IPS DF 6.9 (cell line): Measurements from ENCODE around the gene TMEM38A.
"Not testable (repeated sequence)": the region's sequence is repeated elsewhere in the genome, so short reads cannot be mapped to it uniquely, and the experiment has no call there.

Experiments used
- DNase-seq: peaks from one replicate; pipeline ENCODE4 v3.0.0-alpha.2; 2013; ENCODE audit warnings: low read depth, low spot score
- H3K27ac ChIP-seq: one replicate; pipeline ENCODE4 v1.5.1; 2013; ENCODE audit warnings: low read length, control low read depth
- H3K27me3 ChIP-seq: 2 replicates; pipeline ENCODE4 v1.6.1; 2013; ENCODE audit warnings: mild to moderate bottlenecking, low read length; ENCODE audit not compliant: control insufficient read depth, insufficient read depth
- H3K36me3 ChIP-seq: 2 replicates; pipeline ENCODE4 v1.6.1; 2013; ENCODE audit warnings: low read length; ENCODE audit not compliant: control insufficient read depth, insufficient read depth
- H3K4me1 ChIP-seq: 2 replicates; pipeline ENCODE4 v1.6.1; 2013; ENCODE audit warnings: low read length; ENCODE audit not compliant: control insufficient read depth, insufficient read depth
- H3K4me3 ChIP-seq: 2 replicates; pipeline ENCODE4 v1.5.1; 2013; ENCODE audit warnings: mild to moderate bottlenecking, low read length
- H3K9me3 ChIP-seq: 2 replicates; pipeline ENCODE4 v1.6.1; 2013; ENCODE audit warnings: low read length, inconsistent platforms; ENCODE audit not compliant: control insufficient read depth, insufficient read depth
- WGBS: extraction: QIAGEN DNeasy Blood & Tissue Kit; methylation state at CpG from one replicate; pipeline ENCODE4 v1.1.7; 2013; ENCODE audit warnings: mixed read lengths, missing lambda C conversion rate; ENCODE audit not compliant: insufficient read length, insufficient coverage; 5-methylcytosine and 5-hydroxymethylcytosine counted together

The TMEM38A gene

DNA sequence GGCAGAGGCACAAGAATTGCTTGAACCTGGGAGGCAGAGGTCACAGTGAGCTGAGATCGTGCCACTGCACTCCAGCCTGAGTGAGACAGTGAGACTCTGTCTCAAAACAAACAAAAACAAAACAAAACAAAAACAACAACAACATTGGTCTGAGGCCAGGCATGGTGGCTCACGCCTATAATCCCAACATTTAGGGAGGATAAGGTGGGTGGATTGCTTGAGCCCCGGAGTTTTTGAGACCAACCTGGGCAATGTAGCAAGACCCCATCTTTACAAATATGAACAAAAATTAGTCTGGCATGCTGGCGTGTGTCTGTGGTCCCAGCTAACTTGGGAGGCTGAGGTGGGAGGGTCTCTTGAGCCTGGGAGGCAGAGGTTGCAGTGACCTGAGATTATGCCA is 42.7 kb downstream of the TMEM38A start:
- DNase-seq = no peak
- H3K27ac ChIP-seq = no peak overlapping the region
- no peak overlapping the region for H3K4me3 ChIP-seq
- no peaks in the 10 kb centered on the region for H3K36me3 ChIP-seq
- no peaks in the 10 kb centered on the region for H3K4me1 ChIP-seq
- H3K9me3 ChIP-seq = no peaks in the 10 kb centered on the region
- WGBS = no CpG with 5 or more reads among the region's 4 CpGs
- no peaks in the 10 kb centered on the region for H3K27me3 ChIP-seq

DNA sequence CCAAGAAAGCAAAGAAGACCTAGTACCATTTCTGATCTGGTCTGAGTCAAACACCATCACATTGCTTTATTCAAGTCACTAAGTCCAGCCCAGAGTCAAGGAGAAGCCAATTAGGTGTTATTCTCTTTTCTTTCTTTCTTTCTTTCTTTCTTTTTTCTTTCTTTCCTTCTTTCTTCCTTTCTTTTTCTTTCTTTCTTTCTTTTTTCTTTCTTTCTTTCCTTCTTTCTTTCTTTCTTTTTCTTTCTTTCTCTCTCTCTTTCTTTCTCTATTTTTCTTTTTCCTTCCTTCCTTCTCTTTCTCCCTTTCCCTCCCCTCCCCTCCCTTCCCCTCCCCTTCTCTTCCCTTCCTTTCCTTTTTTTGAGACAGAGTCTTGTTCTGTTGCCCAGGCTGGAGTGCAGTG is 49.9 kb downstream of the TMEM38A start:
- not testable (repeated sequence) for H3K27ac ChIP-seq, DNase-seq, H3K4me3 ChIP-seq, H3K36me3 ChIP-seq, H3K9me3 ChIP-seq, H3K27me3 ChIP-seq, H3K4me1 ChIP-seq

DNA sequence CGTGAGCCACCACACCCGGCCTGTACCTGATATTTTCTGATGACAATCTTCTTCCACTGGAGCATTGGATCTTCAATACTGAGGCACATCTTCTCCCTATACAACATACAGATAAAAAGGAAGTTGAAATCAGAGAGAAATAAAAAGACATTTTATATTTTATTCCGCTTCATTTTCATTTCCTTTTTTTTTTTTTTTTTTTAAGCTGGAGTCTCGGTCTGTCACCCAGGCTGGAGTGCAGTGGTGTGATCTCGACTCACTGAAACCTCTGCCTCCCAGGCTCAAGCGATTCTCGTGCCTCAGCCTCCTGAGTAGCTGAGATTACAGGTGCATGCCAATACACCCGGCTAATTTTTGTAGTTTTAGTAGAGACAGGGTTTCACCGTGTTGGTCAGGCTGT is 51.4 kb downstream of the TMEM38A start:
- not testable (repeated sequence) for H3K36me3 ChIP-seq, H3K27me3 ChIP-seq, H3K27ac ChIP-seq, H3K9me3 ChIP-seq, DNase-seq, H3K4me3 ChIP-seq, H3K4me1 ChIP-seq
- no CpG with 5 or more reads among the region's 9 CpGs for WGBS

DNA sequence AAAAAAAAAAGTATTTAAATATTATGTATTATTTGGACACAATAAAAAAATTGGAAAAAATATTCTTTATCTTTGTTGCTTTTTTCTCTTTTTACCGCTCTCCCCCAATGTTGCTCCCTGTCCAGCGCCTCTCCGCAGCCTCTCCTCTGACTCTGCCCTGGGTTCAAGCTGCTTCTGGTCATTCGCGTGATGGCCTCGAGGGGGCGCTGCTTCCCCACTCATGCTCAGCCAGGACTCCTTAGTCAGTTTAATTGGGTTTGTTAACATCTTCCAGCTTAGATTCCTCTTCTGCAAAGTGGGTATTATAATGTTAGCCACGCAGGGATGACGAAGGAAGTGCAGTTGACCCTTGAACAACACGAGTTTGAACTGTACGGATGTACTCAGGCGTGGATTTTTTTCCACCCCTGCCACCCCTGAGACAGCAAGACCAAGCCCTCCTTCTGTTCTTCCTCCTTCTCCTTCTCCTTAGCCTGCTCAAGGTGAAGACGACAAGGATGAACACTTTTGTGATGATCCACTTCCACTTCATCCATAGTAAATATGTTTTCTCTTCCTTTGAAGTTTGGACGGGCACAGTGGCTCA is 53.9 kb downstream of the TMEM38A start:
- DNase-seq = peak; percentile 37
- H3K27me3 ChIP-seq = no peaks in the 10 kb centered on the region
- H3K9me3 ChIP-seq = no peaks in the 10 kb centered on the region
- WGBS = no CpG with 5 or more reads among the region's 14 CpGs
- H3K36me3 ChIP-seq = no peaks in the 10 kb centered on the region
- H3K27ac ChIP-seq = no peak overlapping the region
- no peak overlapping the region for H3K4me3 ChIP-seq
- no peaks in the 10 kb centered on the region for H3K4me1 ChIP-seq

DNA sequence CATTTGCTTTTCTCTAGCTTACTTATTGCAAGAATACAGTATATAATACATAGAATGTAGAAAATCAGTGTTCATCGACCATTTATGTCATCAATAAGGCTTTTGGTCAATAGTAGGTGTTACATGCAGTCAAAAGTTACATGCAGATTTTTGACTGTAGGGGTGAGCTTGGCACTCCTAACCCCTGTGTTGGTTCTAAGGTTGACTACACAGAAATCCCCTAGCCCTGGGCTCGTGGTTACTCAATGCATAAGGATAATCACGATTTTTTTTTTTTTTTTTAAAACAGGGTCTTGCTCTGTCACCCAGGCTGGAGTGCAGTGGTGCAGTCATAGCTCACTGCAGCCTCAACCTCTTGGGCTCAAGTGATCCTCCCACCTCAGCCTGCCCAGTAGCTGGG is 54.7 kb downstream of the TMEM38A start:
- no peaks in the 10 kb centered on the region for H3K9me3 ChIP-seq
- H3K27ac ChIP-seq = no peak overlapping the region
- no peaks in the 10 kb centered on the region for H3K27me3 ChIP-seq
- no peak overlapping the region for H3K4me3 ChIP-seq
- DNase-seq = no peak
- H3K36me3 ChIP-seq = no peaks in the 10 kb centered on the region
- H3K4me1 ChIP-seq = no peaks in the 10 kb centered on the region
- WGBS = no CpG with 5 or more reads among the region's 3 CpGs

DNA sequence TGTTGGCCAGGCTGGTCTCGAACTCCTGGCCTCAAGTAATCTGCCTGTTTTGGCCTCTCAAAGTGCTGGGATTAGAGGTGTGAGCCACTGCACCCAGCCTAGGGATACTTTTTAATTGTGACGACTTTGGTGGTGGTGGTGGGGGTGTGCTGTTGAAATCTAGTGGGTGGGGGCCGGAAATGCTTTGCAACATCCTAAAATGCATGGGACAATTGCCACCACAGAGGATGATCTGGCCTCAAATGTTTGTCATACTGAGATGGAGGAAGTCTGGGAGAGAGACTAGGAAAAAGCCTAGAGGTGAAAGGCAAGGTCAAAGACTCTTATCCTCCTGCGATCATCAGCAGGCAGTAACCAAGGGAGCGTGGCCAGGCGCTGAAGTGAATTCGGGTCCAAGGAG is 60.1 kb downstream of the TMEM38A start:
- no peak for DNase-seq
- Histone ChIP-seq H3K27ac (no peak overlapping the region), H3K9me3 (no peaks in the 10 kb centered on the region), H3K36me3 (no peaks in the 10 kb centered on the region), H3K4me3 (no peak overlapping the region), H3K27me3 (no peaks in the 10 kb centered on the region), H3K4me1 (no peaks in the 10 kb centered on the region)
- WGBS = no CpG with 5 or more reads among the region's 7 CpGs

DNA sequence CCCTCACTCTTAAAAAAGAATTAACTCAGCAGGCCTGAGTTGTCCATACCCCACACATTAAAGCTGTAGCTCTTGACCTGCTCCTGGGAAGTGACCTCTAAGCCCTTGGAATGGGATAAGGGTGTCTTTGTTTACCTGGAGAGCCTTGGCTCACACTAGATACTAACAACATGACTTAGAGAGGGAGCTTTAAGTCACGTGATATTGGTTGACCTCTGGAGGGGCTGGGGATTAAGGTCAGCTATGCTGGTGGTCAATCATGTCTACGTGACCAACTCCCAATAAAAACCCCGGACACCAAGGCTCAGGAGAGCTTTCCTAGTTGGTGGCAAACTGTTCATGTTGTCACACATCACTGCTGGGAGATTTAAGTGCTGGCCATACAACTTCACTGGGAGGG is 61.7 kb downstream of the TMEM38A start:
- no peaks in the 10 kb centered on the region for H3K27me3 ChIP-seq
- H3K4me1 ChIP-seq = no peaks in the 10 kb centered on the region
- H3K9me3 ChIP-seq = no peaks in the 10 kb centered on the region
- WGBS = no CpG with 5 or more reads among the region's 3 CpGs
- no peak overlapping the region for H3K4me3 ChIP-seq
- H3K36me3 ChIP-seq = no peaks in the 10 kb centered on the region
- no peak for DNase-seq
- H3K27ac ChIP-seq = no peak overlapping the region

DNA sequence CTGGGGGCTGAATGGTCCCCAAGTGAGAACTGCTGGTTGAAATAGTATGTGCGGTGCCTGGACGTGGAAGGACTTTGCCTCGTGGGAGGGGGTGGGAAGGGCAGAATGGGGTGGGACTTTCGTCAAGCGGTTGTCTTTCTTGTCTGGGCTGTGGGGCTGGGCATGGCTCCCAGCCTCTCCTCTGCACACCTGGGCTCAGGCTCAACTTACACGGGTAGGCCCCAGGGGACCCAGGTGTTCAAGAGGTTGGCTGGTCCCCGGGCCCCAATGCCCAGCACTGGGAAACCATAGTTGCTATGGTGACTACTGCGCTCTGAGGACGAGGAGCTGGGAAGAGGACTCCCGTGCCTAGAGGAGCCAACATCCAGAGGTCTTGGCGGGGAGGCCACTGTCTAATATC is 66.0 kb downstream of the TMEM38A start:
- no CpG with 5 or more reads among the region's 11 CpGs for WGBS

DNA sequence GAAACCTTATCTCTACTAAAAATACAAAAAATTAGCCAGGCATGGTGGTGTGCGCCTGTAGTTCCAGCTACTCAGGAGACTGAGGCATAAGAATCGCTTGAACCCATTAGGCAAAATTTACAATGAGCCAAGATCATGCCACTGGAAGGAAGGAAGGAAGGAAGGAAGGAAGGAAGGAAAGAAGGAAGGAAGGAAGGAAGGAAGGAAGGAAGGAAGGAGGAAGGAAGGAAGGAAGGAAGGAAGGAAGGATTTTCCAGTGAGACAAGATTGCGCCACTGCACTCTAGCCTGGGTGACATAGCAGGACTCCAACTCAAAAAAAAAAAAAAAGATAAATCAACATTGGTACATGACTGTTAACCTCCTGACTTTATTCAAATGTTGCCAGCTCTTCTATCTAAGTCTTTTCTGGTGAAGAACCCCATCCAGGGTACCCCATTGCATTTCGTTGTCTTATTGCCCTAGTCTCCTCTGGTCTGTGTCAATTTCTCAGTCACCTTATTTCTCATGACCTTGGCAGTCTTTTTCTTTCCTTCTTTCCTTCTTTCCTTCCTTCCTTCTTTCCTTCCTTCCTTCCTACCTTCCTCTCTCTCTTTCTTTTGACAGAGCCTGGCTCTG is 74.8 kb downstream of the TMEM38A start:
- DNase-seq, H3K36me3 ChIP-seq, H3K27ac ChIP-seq, H3K4me3 ChIP-seq, H3K4me1 ChIP-seq, H3K27me3 ChIP-seq, H3K9me3 ChIP-seq: not testable (repeated sequence)
- no CpG with 5 or more reads among the region's 4 CpGs for WGBS

More for the DNA sequence above, 66.0 kb downstream of the TMEM38A start:
- H3K27me3 ChIP-seq = no peaks in the 10 kb centered on the region
- H3K36me3 ChIP-seq = no peaks in the 10 kb centered on the region
- no peak for DNase-seq
- H3K4me3 ChIP-seq = no peak overlapping the region
- no peak overlapping the region for H3K27ac ChIP-seq
- no peaks in the 10 kb centered on the region for H3K4me1 ChIP-seq
- no peaks in the 10 kb centered on the region for H3K9me3 ChIP-seq

DNA sequence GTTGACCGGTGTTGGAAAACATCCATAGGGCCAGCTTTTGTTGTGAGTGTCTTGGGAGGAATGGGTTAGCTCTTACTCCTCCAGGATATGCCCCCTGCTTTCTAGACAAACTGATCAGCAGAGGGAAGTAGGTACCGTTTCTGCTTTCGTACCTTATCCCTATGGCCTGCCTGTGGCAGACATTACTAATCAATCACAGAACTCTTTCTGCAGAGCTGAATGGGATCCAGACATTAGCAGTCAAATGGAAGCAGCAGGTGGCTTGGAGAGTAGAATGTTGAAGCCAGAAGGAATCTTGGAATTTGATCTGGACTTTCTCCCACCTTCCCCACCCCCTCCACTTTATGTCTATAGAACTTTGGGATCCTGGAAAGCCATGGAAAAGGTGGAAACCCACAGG is 75.8 kb downstream of the TMEM38A start:
- no peak for DNase-seq
- Histone ChIP-seq H3K4me3 (no peak overlapping the region), H3K36me3 (no peaks in the 10 kb centered on the region), H3K4me1 (no peaks in the 10 kb centered on the region), H3K9me3 (no peaks in the 10 kb centered on the region), H3K27ac (no peak overlapping the region), H3K27me3 (no peaks in the 10 kb centered on the region)
- no CpG with 5 or more reads among the region's 3 CpGs for WGBS

DNA sequence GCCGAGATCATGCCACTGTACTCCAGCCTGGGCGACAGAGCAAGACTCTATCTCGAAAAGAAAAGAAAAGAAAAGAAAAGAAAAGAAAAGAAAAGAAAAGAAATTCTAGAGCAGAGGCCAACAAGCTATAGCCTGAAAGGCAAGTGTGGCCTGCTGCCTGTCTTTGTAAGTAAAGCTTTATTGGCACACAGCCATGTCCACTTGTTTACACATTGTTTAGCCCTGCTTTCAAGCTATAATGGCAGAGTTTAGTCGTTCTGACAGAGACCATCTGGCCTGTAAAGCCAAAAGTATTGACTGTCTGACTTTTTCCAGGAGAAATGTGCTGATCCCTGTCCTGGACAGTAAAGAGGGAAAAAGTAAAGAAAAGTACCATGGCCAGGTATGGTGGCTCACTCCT is 77.0 kb downstream of the TMEM38A start:
- Histone ChIP-seq H3K27ac (no peak overlapping the region), H3K27me3 (no peaks in the 10 kb centered on the region), H3K36me3 (no peaks in the 10 kb centered on the region), H3K4me1 (no peaks in the 10 kb centered on the region), H3K4me3 (no peak overlapping the region), H3K9me3 (no peaks in the 10 kb centered on the region)
- WGBS = no CpG with 5 or more reads among the region's 4 CpGs
- DNase-seq = no peak
